ENCODE data around the gene PSMB9.

DNA sequence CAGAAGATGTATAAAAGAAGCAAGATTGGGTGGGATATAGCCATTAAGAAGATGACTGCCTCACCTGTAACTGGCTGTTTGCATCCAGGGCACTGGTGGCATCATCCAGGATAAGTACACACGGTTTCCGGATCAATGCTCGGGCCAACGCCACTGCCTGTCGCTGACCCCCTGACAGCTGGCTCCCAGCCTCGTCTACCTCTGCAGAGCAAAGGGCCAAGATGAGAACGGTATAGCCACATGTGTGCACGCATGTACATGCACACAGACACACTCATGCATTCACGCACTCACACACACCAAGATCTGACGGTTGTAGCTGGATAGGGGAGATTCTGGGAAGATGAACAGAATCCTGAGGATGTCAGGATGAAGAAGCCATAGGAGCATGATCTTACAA is 7.0 kb upstream of the PSMB9 start:
- TF ChIP-seq, protein P1, sequence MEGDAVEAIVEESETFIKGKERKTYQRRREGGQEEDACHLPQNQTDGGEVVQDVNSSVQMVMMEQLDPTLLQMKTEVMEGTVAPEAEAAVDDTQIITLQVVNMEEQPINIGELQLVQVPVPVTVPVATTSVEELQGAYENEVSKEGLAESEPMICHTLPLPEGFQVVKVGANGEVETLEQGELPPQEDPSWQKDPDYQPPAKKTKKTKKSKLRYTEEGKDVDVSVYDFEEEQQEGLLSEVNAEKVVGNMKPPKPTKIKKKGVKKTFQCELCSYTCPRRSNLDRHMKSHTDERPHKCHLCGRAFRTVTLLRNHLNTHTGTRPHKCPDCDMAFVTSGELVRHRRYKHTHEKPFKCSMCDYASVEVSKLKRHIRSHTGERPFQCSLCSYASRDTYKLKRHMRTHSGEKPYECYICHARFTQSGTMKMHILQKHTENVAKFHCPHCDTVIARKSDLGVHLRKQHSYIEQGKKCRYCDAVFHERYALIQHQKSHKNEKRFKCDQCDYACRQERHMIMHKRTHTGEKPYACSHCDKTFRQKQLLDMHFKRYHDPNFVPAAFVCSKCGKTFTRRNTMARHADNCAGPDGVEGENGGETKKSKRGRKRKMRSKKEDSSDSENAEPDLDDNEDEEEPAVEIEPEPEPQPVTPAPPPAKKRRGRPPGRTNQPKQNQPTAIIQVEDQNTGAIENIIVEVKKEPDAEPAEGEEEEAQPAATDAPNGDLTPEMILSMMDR (IDR thresholded peaks at IDR 0.05 in 4 of 5, conservative IDR thresholded peaks at IDR 0.05 in 1 of 5): no peak
- TF ChIP-seq POLR2A (IDR thresholded peaks at IDR 0.05): no peak
